GM12872 (cell line): ENCODE results near the gene FRS3.

Experiments used
- TF ChIP-seq, protein P1 (sequence below): IDR thresholded peaks from 3 replicates; pipeline ENCODE4 v1.5.1; 2011; ENCODE audit warnings: low read depth, mild to moderate bottlenecking, low read length, moderate library complexity; ENCODE audit not compliant: insufficient read depth

FRS3 gene

DNA sequence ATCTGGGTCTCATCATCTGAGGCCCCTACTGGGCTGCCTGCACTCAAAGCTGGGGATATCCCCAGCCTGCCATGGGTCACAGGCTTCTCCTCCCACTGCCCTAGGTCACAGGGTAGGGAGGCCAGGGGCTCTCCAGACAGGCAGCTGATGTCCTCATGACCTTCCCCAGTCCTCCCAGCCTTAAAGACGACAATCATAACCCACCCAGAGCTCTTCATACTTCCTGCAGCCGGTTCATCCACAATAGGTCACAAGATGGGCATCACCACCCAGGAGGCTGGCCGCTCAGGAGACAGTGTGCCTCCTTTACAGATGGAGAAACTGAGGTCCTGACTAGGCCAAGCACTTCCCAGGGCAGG is 59.5 kb downstream of the FRS3 start:
- TF ChIP-seq, protein P1, sequence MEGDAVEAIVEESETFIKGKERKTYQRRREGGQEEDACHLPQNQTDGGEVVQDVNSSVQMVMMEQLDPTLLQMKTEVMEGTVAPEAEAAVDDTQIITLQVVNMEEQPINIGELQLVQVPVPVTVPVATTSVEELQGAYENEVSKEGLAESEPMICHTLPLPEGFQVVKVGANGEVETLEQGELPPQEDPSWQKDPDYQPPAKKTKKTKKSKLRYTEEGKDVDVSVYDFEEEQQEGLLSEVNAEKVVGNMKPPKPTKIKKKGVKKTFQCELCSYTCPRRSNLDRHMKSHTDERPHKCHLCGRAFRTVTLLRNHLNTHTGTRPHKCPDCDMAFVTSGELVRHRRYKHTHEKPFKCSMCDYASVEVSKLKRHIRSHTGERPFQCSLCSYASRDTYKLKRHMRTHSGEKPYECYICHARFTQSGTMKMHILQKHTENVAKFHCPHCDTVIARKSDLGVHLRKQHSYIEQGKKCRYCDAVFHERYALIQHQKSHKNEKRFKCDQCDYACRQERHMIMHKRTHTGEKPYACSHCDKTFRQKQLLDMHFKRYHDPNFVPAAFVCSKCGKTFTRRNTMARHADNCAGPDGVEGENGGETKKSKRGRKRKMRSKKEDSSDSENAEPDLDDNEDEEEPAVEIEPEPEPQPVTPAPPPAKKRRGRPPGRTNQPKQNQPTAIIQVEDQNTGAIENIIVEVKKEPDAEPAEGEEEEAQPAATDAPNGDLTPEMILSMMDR: no peak
